ENCODE data around the gene STPG4. TPM values are rescaled to one million over a fixed set of nuclear protein-coding genes. Genes with fewer than 3 reads are reported as not detected.

STPG4 gene
- total RNA-seq, 4 donors from 2014 or later = not detected

DNA sequence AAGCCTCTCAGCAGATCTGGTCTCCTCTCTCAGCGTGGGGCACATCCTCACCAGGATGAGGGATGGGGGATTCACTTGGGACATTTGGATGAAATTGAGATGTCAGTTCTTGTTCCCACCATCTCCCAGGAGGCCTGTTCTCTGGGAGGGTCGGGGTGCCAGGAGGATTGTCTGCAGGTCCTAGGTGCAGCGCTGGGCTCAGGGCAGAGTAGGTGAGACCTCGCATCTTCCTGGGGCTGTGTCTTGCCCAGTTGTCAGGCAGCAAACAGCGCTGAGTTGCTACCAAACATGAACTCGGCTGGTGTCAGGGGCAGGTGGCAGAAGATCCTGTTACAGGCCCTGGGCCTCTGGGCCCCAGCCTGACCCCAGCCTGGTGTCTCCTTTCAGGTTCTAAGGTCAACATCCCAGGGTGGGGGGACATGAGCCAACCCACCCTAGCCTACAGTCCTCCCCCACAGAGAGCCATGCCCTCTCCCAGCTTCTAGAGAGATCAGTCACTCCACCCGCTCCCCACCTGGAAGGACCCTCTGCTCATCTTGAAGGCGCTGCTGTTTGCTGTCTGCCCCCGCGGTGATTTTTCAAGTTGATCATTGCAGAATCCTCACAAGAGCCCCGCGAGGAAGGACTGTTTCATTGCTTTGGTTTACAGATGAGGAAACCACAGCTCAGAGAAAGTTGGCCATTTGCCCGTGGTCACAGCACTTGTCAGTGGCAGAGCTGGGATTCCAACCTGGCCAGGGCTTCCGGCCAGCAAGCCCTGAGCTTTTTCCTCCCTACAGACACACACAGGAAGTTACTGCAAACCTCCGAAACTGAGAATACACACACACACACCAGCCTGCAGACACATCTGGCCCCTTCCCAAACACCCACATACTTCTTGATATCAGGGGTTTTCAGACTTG, 83.9 kb downstream of the STPG4 start:
- TF ChIP-seq, protein P1, sequence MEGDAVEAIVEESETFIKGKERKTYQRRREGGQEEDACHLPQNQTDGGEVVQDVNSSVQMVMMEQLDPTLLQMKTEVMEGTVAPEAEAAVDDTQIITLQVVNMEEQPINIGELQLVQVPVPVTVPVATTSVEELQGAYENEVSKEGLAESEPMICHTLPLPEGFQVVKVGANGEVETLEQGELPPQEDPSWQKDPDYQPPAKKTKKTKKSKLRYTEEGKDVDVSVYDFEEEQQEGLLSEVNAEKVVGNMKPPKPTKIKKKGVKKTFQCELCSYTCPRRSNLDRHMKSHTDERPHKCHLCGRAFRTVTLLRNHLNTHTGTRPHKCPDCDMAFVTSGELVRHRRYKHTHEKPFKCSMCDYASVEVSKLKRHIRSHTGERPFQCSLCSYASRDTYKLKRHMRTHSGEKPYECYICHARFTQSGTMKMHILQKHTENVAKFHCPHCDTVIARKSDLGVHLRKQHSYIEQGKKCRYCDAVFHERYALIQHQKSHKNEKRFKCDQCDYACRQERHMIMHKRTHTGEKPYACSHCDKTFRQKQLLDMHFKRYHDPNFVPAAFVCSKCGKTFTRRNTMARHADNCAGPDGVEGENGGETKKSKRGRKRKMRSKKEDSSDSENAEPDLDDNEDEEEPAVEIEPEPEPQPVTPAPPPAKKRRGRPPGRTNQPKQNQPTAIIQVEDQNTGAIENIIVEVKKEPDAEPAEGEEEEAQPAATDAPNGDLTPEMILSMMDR (IDR thresholded peaks at IDR 0.05; ENCODE audit: low read depth) = no peak

DNA sequence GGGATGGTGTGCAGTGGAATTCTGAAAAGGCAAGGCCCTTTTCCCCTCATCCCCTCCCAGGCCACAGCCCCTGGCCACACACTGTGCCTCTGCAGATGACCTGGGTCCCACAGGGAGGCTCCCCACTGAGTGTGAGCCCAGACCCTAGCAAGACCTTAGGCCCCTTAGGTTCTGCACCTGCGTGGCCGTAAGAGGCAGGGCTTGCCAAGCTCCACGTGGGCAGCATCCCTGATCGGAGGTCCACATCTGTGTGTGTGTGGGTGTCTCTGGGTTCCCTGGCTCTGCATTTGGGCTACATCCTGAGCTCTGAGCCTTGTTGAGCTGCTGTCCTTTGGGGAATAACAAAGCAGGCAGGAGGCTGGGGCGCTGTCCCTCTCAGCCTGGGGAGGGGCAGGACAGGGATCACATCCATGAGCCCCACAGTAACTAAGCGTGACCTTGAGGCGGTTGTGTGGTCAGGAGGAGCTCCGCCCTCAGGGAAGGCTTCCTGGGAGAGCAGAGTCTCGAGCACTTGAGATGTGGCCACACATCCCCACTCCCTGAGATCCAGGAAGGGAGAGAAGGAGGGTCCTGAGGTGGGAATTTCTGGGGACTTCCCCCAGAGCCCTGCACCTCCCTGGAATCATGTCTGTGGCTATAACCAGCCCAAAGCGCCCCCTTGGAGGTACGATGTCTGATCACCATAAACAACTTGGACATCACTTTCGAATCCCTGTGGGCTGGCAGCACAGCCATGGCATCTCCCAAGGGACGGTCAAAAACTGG, 84.8 kb downstream of the STPG4 start:
- TF ChIP-seq, protein P1 (IDR thresholded peaks at IDR 0.05; ENCODE audit: low read depth) = no peak

DNA sequence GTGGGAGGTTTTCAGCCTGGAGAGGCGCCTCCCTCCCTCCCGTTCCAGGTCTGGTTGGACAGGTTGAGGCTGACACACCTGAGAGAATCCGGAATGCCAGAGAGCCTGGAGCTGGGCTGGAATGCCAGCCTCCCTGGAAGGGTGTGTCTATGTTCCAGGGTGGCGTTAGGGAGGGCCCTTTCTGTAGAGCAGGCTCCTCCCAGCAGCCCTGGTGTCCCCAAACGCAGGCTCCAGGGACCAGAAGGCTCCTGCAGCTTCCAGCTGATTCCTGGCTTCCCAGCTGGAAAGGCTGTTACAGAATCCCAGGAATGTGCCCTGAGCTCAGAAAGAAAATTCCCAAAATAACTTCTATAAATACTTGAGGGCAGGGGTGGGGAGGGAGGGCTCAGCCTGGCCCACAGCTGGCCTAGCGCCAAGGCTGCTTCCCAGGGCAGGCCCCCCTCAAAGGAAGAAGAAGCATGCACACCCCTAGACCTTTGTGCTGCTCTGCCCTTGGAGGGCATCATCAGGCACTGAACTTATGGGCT, 85.4 kb downstream of the STPG4 start:
- TF ChIP-seq, protein P1 (IDR thresholded peaks at IDR 0.05; ENCODE audit: low read depth) = no peak

DNA sequence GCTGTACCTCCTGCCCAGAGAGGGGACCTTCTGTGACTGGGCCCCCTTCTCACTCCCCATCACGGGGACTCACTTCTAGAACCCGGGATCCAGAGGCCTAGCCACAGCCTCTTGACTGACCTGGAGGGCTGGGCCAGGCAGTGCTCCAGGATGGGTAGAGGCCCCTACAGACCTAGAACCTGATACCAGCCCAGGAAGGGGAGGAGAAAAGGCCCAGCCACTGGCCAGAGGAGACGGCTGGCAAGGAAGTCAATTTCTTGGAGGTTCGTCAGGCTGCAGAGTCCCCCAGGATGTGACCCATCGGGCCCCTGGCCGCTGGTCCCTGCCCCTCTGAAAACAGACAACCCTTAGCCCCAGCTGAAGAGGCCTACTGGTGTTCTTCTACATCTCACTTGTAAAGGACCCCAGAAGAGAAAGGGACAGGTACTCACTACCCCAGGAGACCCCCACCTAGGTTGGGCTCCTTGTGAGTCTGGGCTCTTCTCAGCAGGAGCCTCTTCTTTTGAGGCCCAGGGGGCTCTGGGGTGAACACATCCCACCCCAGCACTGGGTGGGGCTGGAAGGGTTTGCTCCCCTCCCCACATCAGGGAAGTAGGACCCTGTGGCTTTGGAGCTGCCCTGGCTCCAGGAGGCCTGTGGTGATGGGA, 86.0 kb downstream of the STPG4 start:
- TF ChIP-seq, protein P1 (IDR thresholded peaks at IDR 0.05; ENCODE audit: low read depth) = no peak

DNA sequence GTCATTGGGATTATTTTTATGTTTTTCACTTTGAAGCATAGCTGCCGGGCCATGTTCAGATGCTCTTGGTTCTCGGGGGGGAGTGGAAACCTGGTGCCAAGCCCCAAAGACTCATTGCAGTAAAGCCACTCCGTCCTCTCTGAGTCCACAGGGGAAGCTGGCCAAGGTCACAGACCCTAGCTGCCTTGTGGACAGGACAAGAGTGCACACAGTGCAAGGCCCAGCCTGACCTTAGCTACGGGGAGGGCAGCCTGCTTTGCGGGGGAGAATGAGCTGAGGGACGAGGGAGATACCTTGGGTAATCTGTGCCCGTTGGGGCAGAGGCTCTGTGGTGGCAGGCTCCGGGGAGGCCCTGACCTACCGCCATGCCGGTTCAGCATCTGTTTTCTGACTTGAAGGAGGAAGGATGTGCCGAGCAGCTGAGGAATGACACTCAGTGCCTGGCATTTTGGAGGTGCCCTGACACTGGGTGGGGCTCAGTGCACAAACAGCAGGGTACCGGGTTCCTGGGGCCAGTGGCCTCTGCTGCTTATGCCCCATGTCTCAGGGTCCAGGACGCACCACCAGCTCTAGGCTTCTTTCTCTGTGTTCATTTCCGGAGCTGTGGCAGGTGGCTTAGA, 87.2 kb downstream of the STPG4 start:
- TF ChIP-seq, protein P1 (IDR thresholded peaks at IDR 0.05; ENCODE audit: low read depth) = no peak

DNA sequence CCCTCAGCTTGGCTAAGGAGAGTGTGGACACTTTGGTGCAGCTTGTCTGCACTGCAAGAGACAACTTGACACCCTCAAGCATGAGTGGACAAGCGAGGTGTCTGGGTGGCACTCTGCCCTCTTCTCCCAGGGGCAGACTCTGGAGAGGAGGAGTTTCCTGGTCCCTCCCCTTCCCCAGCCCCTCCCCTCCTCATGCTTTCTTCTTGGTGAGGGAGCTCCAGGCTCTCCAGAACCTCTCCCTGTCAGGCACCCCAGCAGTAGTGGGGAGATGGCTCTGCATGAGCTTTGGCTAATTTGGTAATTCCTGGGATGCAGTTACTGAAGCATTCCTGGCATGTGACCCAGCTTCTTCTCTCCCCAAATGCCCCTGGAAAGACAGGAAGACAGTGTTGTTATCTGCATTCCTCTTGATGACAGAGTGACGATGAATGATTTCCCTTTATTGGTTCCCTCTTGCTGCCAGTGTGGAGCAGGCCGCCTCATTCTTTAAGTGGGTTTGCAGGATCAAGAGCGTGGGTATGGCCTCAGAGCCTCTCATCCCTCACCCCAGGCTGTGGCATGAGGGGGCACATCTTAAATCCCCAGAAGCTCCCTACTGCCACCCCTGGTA, 89.2 kb downstream of the STPG4 start:
- TF ChIP-seq, protein P1 (IDR thresholded peaks at IDR 0.05; ENCODE audit: low read depth) = no peak

Data from subcutaneous adipose tissue (tissue), 4 donors.